Stimulated activated CD8-positive, alpha-beta memory T cell treated with anti-CD3 and anti-CD28 coated beads, Interleukin-4, amount 100 ng/mL, for 4 hours (primary cell): ENCODE measurements around the gene OR2G6.
"Not testable (repeated sequence)": the region's sequence is repeated elsewhere in the genome, so short reads cannot be mapped to it uniquely, and the experiment has no call there.

ENCODE experiments used
- DNase-seq, 2 donors: peaks; one replicate each; pipeline ENCODE4 v3.0.0-alpha.2; 2020; ENCODE audit warnings: low read depth in 2 of 2, low spot score in 1 of 2

OR2G6 gene

DNA sequence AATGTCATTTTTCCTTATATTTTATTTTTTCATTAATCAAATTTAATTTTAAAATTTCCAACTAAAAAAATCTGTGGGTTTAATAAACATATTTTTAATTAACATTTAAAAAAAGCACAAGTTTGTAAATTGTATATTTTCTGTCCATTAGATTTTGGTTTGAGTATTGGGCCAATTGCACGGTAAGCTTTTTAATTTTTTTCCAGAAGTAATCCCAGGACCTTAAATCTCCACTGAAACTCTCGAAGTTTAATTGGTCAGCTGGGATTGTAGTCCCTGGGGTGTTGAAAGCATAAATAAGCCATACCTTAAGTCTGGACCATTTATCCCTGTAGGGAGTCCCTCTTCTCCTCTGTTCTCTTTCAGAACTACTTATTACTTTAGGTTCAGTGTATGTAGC, at the start of gene OR2G6:
OR2G6 (plus strand) TSS at position 301 of the 400 bp plus-strand sequence. CDS start 13,574 bp downstream, outside the sequence.
- not testable (repeated sequence) for DNase-seq

DNA sequence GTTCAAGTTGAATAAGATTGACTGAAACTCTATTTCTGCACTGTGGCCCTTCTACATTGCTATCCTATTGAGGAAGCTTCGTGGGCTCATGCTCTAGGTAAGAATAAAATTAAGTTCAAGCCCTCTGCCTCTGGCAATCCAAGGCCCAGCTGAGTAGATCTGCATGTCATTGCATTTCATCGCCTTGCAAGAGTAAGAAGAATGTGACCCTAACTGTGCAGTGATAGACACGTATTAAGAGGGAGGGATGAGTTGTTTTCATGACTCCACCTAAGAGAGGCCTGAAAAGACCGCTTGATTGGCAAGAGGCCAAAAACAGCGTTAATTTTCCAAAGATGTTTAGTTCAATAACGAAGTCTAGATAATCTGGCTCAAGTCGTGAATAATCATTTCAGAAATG, 48.8 kb upstream of the OR2G6 start:
- not testable (repeated sequence) for DNase-seq

DNA sequence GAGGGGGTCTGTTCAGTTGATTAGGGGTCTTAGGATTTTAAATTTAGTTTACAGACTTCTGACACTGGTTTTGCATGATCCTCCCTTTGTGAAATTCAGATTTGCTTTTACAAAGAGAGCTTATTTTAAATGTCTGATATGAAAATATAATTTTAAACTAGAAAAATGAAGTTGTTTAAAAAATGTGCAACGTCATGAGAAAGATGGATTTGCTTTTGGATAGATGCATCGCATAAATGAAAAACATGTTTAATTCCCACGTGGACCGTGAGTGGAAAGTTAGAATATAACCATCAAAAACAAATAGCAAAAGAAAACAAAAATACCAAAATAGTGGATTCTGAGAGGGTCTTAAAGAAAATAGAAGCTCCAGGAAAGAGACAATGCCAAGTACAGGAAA, 36.7 kb upstream of the OR2G6 start:
- no peak for DNase-seq

DNA sequence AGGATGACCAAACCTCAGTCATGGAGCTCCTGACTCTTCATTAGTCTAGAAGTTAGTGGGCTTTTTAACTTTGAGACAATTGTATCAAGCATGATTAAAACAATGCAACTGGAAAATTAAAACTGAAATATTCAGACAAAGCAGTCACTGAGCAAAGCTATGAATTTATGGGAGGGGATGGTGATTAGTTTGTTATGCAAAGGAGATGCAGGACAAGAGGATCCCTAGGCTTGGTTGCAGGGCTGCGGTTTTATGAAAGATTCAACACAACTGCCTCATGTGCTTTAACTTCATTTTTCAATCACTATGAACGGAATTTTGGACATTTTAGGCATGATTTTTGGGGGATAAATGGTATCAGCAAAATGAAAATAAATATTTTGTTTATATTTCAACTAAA, 35.8 kb upstream of the OR2G6 start:
- DNase-seq = not testable (repeated sequence)

DNA sequence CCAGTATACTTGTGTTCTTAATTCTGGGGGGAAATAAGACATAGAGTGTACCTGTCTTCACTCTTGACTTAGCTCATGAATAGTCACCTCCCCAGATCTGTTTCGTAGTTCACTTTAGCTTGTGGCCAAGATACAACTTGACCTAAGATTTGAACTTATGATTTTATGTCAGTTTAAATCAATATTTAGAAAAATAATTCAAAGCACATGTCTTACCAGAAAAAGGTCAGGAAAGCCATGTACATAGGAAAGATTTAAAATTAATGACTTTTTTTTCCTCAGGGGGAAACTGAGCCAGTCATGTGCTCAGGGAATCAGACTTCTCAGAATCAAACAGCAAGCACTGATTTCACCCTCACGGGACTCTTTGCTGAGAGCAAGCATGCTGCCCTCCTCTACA, 34.8 kb upstream of the OR2G6 start, which contains the start of gene OR2T3:
OR2T3 (plus strand) TSS at position 301 of the 400 bp plus-strand sequence; CDS start at position 301, 0 bp downstream.
- not testable (repeated sequence) for DNase-seq

DNA sequence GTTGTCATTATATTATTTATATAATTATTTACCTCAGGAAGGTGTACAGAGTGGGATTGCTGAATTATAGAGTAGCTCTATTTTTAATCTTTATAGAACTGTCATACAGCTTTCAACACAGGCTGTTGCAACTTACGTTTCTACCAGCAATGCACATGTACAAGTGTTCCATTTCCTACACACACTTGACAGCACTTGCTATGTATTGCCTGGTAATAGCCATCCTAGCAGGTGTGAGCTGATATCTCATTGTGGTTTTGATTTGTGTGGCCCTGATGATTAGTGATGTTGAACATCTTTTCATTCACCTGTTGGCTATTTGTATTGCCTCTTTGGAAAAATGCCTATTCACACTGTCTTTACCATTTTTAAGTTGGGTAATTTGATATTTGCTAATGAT, 32.2 kb upstream of the OR2G6 start:
- DNase-seq = not testable (repeated sequence)

DNA sequence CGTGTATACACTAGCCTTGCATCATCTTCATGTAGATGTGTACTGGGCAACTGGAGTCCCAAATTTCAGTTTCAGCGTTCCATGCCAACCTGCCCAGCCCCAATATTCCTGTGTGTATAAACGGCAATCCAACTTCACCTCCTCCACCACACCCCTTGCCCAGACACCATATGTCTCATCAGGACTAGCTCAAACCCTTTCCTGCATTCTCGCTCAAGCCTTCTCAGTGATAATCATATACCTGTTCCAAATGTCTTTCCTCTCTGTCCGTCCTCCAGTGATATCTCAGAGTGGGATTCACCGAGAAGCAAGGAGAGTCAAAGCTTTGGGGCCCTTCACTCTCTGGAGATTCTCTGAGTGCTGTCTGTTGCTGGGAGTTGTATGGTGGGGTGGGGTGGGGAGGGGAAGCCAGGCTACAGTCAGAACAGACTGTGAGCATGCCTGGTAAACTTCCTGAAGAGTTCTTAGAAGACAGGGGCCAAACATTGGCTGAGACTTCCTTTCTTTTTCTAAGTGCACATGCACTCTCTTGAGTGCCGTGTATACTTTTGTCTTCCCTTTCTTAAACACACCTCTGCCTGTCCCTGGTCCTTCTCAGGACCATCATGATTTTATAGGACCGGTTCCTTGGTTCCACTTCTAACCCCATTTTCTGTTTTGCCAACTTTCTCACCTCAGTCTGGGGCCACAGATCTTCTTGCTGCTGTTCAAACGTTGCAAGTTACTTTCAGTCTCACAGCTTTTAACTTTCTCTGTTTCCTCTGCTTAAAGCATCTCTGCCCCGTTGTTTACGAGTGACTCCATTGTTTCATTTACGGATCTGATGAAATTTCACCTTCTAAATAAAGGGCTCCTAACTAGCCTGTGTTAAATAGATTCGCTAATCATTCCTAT, 25.9 kb upstream of the OR2G6 start:
- not testable (repeated sequence) for DNase-seq

DNA sequence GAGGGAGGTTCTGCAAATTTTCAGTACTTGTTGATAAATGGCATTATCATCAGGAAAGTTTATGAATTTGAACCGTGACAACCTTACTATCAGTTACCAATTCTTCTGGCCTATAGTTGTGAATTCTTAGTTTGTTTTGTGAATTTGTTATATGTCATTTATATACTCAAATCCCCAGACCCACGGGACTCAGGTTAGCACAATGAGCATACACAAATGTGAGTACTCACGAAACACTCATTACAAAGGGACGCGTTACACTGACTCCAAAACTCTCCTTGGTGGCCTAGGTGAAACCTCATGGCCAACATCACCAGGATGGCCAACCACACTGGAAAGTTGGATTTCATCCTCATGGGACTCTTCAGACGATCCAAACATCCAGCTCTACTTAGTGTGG, 19.6 kb upstream of the OR2G6 start, which contains the start of gene OR2T5:
OR2T5 (plus strand) TSS at position 301 of the 400 bp plus-strand sequence; CDS start at position 301, 0 bp downstream.
- not testable (repeated sequence) for DNase-seq

DNA sequence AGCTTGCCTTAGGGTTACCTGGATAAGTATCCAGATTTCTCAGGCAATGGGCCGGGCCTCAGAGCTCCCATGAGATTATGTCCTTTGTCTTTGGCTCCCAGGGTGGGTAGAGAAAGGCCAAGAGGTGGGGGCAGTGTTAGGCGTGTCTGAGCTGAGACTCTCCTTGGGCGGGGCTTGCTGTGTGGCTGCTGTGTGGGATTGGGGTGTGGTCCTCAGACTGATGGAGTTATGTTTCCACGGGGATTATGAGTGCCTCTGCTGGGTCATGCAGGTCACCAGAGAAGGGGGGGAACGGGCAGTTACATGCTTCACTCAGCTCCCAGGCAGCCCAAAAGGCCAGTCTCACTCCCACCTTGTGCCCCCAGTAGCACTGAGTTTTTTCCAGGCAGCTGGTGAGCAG, 11.2 kb upstream of the OR2G6 start:
- not testable (repeated sequence) for DNase-seq

DNA sequence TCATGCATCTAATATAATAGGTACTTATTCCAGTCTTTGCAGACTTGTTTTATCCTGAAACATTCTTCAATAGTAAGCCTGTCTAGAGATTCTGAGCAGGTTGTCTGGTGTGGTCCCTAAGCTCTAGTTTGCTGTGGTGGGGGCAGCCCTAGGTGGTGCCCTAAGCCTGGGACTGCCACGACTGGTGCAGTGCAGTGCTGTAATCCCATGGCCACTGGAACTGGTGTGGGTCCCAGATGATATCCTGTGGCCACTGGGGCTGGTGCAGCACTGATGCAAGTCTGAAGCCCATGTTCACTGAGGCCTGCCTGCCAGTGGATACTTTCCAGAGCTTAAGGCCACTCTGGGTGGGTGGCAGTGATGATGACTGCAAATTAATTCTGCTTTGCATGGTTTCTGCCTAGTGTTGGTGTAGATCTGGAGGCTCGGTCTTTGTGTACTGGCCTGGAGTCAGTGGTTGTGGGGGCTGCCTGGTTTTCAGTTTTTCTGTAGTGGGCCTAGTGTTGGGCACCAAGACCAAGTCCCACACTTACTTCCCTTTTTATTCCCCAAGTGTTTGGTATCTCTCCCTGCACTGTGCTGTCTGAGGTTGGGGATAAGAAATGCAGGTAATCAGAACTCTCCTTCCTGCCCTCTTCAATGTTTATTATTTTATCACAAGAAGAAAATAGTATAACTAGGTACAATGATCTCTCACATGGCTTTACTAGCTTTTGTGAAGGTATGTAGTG, 7.4 kb upstream of the OR2G6 start:
- not testable (repeated sequence) for DNase-seq

DNA sequence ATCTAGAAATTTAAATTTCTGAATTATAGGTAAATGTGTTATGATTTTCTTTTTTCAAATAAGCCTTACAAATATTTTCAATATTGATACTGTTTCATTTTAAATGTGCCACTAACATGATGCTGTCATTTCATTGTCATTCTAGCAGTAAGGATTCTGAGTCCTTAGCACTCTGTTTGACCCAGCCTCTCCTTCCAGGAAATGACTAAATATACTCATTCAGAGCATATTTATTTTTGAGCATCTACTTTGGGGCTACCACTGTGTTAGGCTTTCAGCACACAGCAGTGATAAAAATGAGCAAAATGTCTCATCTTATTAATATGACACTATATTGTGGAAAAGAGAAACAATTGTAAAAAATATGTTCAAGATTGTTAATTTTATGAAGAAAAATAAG, 2.3 kb downstream of the OR2G6 start:
- not testable (repeated sequence) for DNase-seq

DNA sequence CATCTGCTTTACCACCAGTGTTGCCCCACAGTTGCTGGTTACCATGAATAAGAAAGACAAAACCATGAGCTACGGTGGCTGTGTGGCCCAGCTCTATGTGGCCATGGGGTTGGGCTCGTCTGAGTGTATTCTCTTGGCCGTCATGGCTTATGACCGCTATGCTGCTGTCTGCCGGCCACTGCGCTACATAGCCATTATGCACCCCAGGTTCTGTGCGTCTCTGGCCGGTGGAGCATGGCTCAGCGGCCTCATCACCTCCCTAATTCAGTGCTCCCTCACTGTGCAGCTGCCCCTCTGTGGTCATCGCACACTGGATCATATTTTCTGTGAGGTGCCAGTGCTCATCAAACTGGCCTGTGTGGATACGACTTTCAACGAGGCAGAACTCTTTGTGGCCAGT, 14.0 kb downstream of the OR2G6 start:
- DNase-seq = no peak

DNA sequence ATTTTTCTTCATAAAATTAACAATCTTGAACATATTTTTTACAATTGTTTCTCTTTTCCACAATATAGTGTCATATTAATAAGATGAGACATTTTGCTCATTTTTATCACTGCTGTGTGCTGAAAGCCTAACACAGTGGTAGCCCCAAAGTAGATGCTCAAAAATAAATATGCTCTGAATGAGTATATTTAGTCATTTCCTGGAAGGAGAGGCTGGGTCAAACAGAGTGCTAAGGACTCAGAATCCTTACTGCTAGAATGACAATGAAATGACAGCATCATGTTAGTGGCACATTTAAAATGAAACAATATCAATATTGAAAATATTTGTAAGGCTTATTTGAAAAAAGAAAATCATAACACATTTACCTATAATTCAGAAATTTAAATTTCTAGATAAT, 29.6 kb downstream of the OR2G6 start:
- not testable (repeated sequence) for DNase-seq

DNA sequence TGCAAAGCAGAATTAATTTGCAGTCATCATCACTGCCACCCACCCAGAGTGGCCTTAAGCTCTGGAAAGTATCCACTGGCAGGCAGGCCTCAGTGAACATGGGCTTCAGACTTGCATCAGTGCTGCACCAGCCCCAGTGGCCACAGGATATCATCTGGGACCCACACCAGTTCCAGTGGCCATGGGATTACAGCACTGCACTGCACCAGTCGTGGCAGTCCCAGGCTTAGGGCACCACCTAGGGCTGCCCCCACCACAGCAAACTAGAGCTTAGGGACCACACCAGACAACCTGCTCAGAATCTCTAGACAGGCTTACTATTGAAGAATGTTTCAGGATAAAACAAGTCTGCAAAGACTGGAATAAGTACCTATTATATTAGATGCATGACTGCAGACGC, 39.5 kb downstream of the OR2G6 start:
- DNase-seq = not testable (repeated sequence)

DNA sequence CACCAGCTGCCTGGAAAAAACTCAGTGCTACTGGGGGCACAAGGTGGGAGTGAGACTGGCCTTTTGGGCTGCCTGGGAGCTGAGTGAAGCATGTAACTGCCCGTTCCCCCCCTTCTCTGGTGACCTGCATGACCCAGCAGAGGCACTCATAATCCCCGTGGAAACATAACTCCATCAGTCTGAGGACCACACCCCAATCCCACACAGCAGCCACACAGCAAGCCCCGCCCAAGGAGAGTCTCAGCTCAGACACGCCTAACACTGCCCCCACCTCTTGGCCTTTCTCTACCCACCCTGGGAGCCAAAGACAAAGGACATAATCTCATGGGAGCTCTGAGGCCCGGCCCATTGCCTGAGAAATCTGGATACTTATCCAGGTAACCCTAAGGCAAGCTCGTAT, 43.2 kb downstream of the OR2G6 start:
- DNase-seq = not testable (repeated sequence)

DNA sequence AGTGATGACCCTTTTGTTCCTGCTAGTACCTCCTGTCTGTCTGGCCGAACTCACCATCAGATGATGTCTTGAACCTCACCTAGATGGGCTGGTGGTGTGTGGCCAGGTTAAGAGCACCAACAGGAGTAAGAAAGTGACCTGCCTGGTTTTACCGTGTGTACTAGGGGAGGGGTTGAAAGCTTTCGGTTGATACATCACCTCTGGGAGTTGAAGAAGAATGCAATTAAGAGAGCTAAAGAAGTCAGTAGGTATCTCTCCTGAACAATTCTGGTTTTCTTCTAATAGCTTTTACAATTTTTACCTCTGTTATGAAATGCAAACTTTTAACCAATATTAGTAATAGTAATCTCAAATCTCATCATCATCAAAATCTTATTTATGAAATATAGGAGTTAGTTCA, 54.8 kb downstream of the OR2G6 start, which contains the start of gene OR2T29:
OR2T29 (minus strand) TSS at position 101 of the 400 bp plus-strand sequence. CDS start 3,281 bp downstream, outside the sequence.
- not testable (repeated sequence) for DNase-seq

DNA sequence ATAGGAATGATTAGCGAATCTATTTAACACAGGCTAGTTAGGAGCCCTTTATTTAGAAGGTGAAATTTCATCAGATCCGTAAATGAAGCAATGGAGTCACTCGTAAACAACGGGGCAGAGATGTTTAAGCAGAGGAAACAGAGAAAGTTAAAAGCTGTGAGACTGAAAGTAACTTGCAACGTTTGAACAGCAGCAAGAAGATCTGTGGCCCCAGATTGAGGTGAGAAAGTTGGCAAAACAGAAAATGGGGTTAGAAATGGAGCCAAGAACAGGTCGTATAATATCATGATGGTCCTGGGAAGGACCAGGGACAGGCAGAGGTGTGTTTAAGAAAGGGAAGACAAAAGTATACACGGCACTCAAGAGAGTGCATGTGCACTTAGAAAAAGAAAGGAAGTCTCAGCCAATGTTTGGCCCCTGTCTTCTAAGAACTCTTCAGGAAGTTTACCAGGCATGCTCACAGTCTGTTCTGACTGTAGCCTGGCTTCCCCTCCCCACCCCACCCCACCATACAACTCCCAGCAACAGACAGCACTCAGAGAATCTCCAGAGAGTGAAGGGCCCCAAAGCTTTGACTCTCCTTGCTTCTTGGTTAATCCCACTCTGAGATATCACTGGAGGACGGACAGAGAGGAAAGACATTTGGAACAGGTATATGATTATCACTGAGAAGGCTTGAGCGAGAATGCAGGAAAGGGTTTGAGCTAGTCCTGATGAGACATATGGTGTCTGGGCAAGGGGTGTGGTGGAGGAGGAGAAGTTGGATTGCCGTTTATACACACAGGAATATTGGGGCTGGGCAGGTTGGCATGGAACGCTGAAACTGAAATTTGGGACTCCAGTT, 57.9 kb downstream of the OR2G6 start:
- DNase-seq = not testable (repeated sequence)

DNA sequence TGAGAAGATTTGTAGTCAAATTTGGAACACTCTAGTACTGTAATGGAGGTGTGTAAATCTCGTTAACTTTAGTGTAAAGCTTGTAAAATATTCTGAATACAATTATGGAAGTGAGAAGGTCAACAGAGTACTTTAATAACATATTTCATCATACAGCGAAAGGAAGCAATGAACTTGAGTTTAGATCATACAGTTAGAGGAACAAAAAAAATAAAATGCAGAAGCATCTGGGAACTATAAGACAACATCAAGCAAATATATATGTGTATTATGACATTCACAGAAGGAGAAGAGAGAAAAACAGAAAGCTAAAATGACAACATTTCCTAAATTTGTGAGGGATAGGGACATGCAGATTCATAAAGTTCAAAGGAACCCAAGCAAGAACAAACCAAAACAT, 61.2 kb downstream of the OR2G6 start:
- not testable (repeated sequence) for DNase-seq

DNA sequence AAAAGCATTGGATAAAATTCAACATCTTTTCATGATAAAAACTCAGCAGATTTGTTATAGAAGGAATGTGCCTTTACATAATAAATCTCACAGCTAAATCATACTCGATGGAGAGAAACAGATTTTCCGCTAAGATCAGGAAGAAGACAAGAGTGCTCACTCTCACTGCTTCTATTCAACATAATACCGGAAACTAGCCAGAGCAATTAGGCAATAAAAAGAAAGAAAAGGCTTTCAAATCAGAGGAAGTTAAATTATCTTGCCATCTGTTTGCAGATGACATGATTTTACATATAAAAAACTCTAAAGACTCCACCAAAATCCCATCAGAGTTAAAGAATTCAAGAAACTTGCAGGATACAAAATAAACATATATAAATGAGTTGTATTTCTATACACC, 62.9 kb downstream of the OR2G6 start:
- not testable (repeated sequence) for DNase-seq

DNA sequence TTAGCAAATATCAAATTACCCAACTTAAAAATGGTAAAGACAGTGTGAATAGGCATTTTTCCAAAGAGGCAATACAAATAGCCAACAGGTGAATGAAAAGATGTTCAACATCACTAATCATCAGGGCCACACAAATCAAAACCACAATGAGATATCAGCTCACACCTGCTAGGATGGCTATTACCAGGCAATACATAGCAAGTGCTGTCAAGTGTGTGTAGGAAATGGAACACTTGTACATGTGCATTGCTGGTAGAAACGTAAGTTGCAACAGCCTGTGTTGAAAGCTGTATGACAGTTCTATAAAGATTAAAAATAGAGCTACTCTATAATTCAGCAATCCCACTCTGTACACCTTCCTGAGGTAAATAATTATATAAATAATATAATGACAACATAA, 64.2 kb downstream of the OR2G6 start:
- DNase-seq = not testable (repeated sequence)

DNA sequence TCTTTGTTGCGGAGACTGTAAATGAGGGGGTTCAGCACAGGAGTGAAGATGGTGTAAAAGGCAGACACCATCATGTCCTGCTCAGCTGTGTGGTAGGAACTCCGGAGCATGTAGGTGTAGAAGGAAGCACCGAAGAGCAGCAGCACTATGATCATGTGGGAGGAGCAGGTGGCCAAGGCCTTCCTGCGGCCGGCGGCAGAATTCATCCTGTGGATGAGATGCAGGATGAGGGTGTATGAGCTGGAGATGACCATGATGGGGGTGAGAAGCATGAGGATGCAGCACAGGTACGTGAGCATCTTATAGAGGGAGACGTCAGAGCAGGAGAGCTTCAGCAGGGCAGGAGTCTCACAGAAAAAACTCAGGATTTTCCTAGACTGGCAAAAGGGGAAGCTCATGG, 66.0 kb downstream of the OR2G6 start:
- not testable (repeated sequence) for DNase-seq
